NCI-H2171 (cell line): ENCODE results near the gene USP31.
"Not testable (repeated sequence)": the region's sequence is repeated elsewhere in the genome, so short reads cannot be mapped to it uniquely, and the experiment has no call there.

ENCODE experiments used
- DNase-seq: peaks from one replicate; lab custom pipeline; 2025; lab: John Stamatoyannopoulos, UW

Gene USP31

DNA sequence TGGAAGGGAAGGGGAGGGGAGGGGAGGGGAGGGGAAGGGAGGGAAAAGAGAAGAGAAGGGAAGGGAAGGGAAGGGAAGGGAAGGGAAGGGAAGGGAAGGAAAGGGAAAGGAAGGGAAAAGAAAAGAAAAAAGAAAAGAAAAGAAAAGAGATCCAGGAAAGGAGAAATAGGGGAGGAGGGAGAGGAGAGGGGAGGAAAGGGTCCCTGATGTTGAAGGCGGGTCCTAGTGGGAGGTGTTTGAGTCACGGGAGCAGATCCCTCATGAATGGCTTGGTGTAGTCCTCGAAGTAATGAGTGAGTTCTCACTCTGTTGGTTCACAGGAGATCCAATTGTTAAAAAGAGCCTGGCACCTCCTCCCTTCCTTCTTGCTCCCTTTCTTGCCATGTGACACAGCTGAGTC lies 6.9 kb upstream of the USP31 start:
- DNase-seq, result no peak

- no peak for DNase-seq
Observed at GRCh38 chr16:23155445-23156049, 6.3 kb upstream of the USP31 start.

GRCh38 chr16:23152386-23153178 lies 3.3 kb upstream of the USP31 start:
- no peak for DNase-seq

- no peak for DNase-seq
Observed at GRCh38 chr16:23149993-23150364, 727 bp upstream of the USP31 start.

DNA sequence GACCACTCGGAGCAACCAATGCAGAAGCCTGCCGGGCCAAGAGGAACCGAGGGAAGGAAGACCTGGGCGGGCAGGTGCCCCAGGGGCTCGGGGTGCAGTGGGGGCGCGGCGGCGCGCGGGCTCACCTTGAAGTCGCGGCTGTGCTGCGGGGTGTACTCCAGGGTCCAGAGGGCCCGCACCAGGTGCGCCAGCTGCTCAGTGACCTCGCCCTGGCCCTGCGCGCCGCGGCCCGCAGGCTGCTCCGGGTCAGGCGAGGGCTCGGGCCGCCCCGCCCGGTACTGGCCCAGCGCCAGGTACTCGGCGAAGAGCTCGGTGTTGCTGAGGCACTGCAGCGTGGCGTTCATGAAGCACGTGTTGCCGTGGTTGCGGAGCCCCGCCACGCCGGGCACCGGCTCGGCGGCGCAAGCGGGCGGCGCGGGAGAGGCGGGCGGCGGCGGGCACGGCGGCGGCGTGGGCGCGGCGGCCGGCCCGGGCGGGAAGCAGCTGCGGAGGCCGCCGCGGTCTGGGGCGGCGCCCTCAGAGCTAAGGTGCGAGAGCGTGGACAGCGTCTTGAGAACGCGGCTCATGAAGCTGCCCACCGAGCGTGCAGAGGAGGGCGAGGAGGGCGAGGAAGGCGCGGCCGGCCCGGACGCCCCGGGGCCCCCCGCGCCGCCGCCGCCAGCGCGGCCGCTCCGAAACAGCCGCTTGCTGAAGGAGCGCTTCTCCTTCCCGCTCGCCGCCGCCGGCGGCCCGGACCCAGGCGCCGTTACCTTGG lies 562 bp downstream of the USP31 start:
- no peak for DNase-seq

GRCh38 chr16:23148166-23148512 lies 1.1 kb downstream of the USP31 start:
- no peak for DNase-seq

- DNase-seq, result no peak
Observed at GRCh38 chr16:23147666-23148065, 1.6 kb downstream of the USP31 start.

DNA sequence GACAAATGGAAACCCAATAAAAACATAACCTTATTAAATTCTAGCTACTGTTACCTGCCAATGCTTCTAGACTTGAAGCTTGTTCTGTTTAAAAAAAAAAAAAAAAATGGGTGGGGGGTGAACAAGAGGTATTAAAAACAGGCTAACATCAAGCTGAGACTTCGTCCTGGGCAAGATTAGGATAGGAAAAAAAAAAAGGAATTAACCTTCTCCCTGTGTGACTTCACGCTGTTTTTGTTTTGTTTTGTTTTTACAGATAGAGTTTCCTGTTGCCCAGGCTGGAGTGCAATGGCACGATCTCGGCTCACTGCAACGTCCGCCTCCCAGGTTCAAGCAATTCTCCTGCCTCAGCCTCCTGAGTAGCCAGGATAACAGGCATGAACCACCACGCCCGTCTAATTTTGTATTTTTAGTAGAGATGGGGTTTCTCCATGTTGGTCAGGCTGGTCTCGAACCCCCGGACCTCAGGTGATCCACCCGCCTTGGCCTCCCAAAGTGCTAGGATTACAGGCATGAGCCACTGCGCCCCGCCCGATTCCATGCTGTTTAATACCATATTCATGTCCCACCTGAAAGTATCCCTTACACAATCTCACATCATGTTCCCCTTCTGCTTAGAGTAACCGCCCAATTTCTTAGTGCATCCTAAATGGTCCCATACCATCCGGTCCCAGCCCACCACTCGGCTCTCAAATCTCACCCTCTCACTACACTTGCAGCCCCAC lies 2.2 kb downstream of the USP31 start:
- no peak for DNase-seq

DNA sequence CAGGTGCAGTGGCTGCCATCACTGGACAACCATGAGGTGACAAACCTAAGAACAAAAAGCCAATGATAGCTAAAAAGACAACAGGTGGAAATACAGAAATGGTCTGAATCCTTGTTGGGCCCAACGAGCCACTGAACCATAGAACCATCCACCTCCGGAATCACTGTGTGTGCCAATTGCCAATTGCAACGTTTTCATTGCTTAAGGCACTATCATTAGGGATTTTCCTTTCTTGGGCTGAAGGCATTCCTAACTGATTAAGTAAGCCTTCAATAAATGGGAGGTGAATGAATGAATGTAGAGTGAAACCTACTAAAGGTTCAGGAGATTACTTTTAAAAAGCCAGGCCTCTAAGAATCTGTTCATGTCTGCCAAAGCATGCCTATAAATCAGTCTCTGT lies 3.6 kb downstream of the USP31 start:
- DNase-seq, result no peak

DNA sequence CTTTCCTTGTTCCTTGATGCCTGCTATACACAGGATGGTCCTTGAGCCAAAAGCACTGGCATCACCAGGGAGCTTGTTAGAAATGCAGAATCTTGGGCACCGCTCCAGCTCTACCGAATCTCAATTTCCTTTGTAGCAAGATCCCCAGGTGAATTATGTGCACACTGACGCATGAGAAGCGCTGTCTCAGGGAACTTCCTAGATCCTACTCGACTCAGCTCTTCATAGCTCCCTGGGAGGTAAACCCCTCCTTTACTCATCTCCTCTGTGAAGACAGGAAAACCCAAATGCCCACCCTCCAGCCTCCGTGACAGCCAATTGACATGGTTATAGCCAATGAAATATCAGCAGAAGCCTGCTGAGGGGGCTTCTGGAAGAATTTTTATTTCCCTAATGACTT lies 4.1 kb downstream of the USP31 start:
- no peak for DNase-seq

- not testable (repeated sequence) for DNase-seq
Observed at GRCh38 chr16:23144393-23144792, 4.9 kb downstream of the USP31 start.

DNA sequence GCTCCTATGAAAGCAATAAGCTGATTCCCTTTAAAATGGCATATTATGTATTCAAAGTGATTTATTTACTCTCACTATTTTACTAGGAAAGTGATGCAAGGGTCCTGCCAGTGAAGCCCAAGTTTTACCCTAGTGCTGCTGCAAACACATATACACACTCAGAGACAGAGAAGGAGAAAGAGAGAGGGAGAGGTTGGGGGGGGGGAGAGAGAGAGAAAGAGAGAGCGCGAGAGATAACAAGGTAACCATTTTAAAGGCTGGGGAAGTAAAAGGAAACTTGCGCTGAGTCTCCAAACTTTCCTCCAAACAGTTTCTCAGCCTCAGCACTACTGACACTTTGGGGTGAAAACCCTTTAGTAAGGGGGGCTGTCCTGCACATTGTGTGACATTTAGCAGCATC lies 5.9 kb downstream of the USP31 start:
- no peak for DNase-seq

DNA sequence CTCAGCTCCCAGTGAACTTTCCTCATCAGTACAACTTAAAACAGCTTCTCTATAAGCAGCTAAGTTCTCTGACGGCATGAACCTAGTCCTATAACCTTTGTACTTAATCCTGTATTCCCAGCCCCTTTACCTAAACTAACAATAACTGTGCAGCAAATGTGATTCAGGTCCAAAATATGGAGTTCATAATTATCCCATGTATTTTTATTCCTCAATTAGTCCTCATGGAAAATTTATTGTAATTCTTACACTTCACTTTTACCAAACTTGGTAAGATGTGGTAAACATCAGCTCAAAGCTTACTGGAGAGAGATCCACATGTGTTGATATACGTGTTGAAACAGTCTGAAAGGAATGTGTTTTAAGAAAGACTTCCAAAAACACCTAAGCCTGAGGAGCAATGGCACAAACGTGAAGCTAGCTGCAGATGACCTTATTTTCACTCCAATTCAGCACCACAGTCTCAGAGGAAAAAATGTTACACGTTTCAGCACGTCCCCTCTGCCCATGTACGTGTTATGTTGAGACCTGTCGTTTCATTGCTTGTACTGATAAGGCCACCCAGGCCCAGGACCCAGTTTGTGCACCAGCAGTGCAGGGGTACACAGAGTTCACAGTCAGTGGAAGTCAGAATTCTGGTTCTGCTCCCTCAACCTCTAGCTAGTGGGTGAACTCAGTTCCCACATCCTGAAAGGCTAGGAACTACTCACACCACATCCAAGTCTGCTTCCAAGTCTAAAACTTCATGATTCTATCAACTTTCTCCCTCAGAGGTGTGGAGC lies 7.1 kb downstream of the USP31 start:
- no peak for DNase-seq

DNA sequence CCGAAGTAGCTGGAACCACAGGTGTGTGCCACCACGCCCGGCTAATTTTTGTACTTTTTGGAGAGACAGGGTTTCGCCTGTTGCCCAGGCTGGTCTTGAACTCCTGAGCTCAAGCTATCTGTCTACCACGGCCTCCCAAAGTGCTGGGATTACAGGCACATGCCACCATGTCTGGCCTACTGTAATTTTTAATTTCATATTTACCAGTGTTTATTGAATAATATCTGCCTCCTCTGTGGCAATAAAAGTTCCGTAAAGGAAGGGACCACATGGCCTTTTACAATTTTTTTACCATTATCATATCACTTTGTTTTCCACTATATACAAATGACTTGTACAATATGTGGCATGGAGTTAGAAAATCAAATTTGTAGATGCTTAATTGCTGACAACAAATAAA lies 7.8 kb downstream of the USP31 start:
- no peak for DNase-seq

GRCh38 chr16:23141033-23141432 lies 8.2 kb downstream of the USP31 start:
- DNase-seq, result no peak

DNA sequence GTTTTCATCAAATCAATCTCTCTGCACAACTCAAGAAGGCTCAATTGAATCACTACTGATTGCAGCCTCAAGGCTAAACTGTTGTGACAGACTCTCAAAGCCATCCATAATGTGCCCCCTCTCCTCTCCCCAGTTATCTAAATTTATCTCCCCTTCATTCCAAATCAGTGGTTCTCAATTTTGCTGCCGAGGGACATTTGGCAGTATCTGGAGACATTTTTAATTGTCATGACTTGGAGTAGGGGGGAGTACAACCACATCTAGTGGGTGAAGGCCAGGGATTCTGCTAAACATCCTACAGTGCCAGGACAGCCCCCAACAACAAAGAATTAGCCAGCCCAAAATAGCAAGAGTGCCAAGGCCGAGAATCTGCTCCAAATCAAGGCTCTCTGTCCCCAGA lies 9.1 kb downstream of the USP31 start:
- DNase-seq, result no peak

- DNase-seq, result no peak
Observed at GRCh38 chr16:23137818-23138217, 11.4 kb downstream of the USP31 start.

DNA sequence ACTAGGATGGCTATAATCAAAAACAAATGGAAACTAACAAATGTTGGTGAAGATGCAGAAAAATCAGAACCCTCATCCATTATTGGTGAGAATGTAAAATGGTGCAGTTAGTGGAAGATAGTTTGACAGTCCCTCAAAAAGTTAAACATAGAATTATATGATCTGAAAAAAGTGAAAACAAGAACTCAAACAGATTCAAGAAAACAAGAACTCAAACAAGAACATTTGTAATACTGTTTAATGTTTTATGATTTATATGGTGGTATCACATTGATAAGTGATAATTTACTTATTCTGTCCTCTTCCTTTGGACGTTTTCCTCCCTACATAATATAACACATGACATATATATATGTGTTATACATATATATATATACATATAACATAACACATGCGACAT lies 12.0 kb downstream of the USP31 start:
- DNase-seq, result no peak

DNA sequence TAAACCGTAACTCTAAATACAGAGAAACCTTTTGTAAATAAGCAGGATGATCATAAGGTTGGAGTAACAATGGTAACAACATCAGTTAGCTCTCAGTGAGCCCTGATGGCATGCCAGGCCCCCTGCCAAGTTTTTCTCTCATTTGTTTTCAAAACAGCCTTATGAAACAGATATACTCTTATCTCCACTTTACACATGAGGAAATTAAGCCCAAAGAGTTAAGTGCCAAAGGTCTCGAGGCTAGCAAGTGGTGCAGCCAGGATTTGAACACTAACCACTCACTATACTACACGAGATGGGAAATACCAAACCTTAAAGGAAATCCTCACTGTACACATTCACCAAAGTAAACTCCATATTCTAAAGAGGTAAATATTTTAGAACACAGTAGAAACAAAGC lies 15.0 kb downstream of the USP31 start:
- DNase-seq, result no peak

GRCh38 chr16:23132775-23133463 lies 16.3 kb downstream of the USP31 start:
- no peak for DNase-seq

DNA sequence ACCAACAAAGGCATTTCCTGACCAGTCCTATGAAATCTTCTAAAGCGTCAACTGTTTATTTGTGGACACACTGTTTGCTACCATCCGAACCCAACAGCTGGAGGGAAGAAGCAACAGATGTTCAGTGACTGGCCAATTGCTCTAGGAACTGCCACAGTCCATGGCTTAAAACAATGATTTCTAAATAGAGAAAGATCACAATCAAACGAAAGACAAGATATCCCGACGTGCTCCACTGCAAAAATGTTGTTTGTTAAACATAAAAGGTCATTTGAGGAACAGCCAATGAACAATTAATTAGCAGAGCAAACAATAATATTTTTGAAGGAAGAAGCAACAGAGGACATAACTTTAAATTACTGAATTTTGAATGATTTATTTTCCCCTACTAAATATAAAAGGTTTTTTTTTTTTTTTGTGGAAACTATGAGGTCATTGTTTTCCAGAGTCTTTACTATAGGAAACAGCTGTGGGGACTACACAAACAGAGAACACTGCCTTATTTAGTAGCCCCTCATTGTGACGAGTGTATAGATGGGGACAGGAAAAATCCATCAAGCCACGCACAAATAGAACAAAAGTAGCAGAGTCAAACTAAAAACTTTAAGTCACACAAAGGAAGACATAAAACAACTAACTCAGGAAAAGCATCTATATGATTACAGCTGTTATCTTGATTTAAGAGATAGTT lies 17.2 kb downstream of the USP31 start:
- no peak for DNase-seq
